ENCODE measurements around the gene RHEBL1. TPM values are rescaled to one million over a fixed set of nuclear protein-coding genes. Genes with fewer than 3 reads are reported as not detected.
A peak's percentile ranks its signal among the peaks of the same experiment; 100 is the strongest.

Gene RHEBL1
- polyA plus RNA-seq, 3 donors = 0.17 to 0.96 (median 0.50) TPM

DNA sequence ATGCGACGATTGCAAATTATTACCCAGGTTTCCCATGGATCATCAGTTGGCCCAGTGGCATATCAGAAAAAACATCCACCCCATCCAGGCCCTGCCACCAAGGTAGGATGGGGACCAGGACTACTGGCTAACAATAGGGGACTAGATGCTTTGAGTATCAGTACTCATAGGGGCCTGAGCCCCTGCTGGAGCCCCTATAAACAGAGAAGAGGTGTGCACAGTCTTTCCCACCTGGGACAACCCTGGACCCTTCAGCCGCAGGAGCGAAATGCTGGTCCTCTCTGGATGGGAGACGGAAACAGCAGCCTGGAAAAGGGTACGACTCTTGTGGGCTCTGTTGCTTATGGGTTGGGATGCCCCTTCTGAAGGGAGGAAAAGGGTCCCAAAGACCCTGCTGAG, 19.2 kb upstream of the RHEBL1 start:
- Histone ChIP-seq H3K9me3 (replicated peaks in 1 of 2; ENCODE audit: control insufficient read depth in 1 of 2, insufficient read depth in 1 of 2, low read length in 2 of 2) (peaks cover 0 to 33% of the 10 kb centered on the region in 2 donors), H3K4me2 (replicated peaks; ENCODE audit: extremely low read depth, low read length, poor library complexity, severe bottlenecking) (no peak overlapping the region), H3K27ac (ENCODE audit: low read depth in 1 of 2, low read length in 2 of 2) (no peak overlapping the region), H3K4me3 (replicated peaks in 1 of 3; ENCODE audit: low read depth in 2 of 3, low read length in 3 of 3) (no peak overlapping the region), H3K9ac (ENCODE audit: insufficient read depth, low read length, poor library complexity, severe bottlenecking) (no peak overlapping the region), H2AFZ (ENCODE audit: insufficient read depth, low read depth, low read length, poor library complexity, severe bottlenecking) (no peak overlapping the region), H3K27me3 (ENCODE audit: control insufficient read depth in 2 of 2, insufficient read depth in 2 of 2, low read length in 2 of 2) (peaks cover 56 to 71% of the 10 kb centered on the region in 2 donors), H3K79me2 (ENCODE audit: insufficient read depth, low read length) (no peaks in the 10 kb centered on the region), H3K36me3 (replicated peaks in 1 of 2; ENCODE audit: control insufficient read depth in 1 of 2, insufficient read depth in 2 of 2, low read length in 2 of 2) (no peaks in the 10 kb centered on the region), H3K4me1 (ENCODE audit: control insufficient read depth in 1 of 2, insufficient read depth in 2 of 2, low read length in 2 of 2) (peaks cover 39 to 47% of the 10 kb centered on the region in 2 donors), H4K20me1 (ENCODE audit: insufficient read depth, low read length) (peaks cover 5% of the 10 kb centered on the region)
- TF ChIP-seq, protein P1, sequence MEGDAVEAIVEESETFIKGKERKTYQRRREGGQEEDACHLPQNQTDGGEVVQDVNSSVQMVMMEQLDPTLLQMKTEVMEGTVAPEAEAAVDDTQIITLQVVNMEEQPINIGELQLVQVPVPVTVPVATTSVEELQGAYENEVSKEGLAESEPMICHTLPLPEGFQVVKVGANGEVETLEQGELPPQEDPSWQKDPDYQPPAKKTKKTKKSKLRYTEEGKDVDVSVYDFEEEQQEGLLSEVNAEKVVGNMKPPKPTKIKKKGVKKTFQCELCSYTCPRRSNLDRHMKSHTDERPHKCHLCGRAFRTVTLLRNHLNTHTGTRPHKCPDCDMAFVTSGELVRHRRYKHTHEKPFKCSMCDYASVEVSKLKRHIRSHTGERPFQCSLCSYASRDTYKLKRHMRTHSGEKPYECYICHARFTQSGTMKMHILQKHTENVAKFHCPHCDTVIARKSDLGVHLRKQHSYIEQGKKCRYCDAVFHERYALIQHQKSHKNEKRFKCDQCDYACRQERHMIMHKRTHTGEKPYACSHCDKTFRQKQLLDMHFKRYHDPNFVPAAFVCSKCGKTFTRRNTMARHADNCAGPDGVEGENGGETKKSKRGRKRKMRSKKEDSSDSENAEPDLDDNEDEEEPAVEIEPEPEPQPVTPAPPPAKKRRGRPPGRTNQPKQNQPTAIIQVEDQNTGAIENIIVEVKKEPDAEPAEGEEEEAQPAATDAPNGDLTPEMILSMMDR (IDR thresholded peaks at IDR 0.05) = no peak
- Mint-ChIP-seq H3K4me1 (peaks cover 44% of the 10 kb centered on the region), H3K27me3 (ENCODE audit: low read depth in 3 of 3) (peaks cover 67 to 80% (median 67%) of the 10 kb centered on the region in 3 donors), H3K9me3 (peaks cover 3 to 32% (median 9%) of the 10 kb centered on the region in 7 donors), H3K4me3 (peak overlapping the region in 1 of 2 donors; percentile 83), H3K36me3 (peaks cover 0 to 5% of the 10 kb centered on the region in 2 donors), H3K27ac (no peak overlapping the region)
- intact Hi-C loops (cut with micrococcal nuclease) = loop anchor here (2.0 to 5.0 kb wide), 2 partner anchors 146 to 148 kb away; no protein-coding TSS in a partner anchor
- DNase-seq = no peak
- 63% methylated on average over 6 of the region's 6 CpGs for WGBS (ENCODE audit: insufficient coverage)

- Histone ChIP-seq H2AFZ (ENCODE audit: insufficient read depth, low read depth, low read length, poor library complexity, severe bottlenecking) (peak overlapping the region; percentile 47), H3K9me3 (replicated peaks in 1 of 2; ENCODE audit: control insufficient read depth in 1 of 2, insufficient read depth in 1 of 2, low read length in 2 of 2) (peaks cover 0 to 32% of the 10 kb centered on the region in 2 donors), H3K4me1 (ENCODE audit: control insufficient read depth in 1 of 2, insufficient read depth in 2 of 2, low read length in 2 of 2) (peaks cover 39 to 42% of the 10 kb centered on the region in 2 donors), H3K4me3 (replicated peaks in 1 of 3; ENCODE audit: low read depth in 2 of 3, low read length in 3 of 3) (peak overlapping the region in 1 of 3 experiments; percentile 50), H3K79me2 (ENCODE audit: insufficient read depth, low read length) (no peaks in the 10 kb centered on the region), H4K20me1 (ENCODE audit: insufficient read depth, low read length) (peaks cover 5% of the 10 kb centered on the region), H3K36me3 (replicated peaks in 1 of 2; ENCODE audit: control insufficient read depth in 1 of 2, insufficient read depth in 2 of 2, low read length in 2 of 2) (no peaks in the 10 kb centered on the region), H3K9ac (ENCODE audit: insufficient read depth, low read length, poor library complexity, severe bottlenecking) (no peak overlapping the region), H3K27me3 (ENCODE audit: control insufficient read depth in 2 of 2, insufficient read depth in 2 of 2, low read length in 2 of 2) (peaks cover 50 to 65% of the 10 kb centered on the region in 2 donors), H3K27ac (ENCODE audit: low read depth in 1 of 2, low read length in 2 of 2) (no peak overlapping the region), H3K4me2 (replicated peaks; ENCODE audit: extremely low read depth, low read length, poor library complexity, severe bottlenecking) (peak overlapping the region; percentile 67)
- peak overlapping the region in 1 of 7 donors; percentile 20 for H3K27ac Mint-ChIP-seq
- peaks cover 61 to 75% (median 61%) of the 10 kb centered on the region in 3 donors for H3K27me3 Mint-ChIP-seq (ENCODE audit: low read depth in 3 of 3)
- H3K36me3 Mint-ChIP-seq = peaks cover 0 to 5% of the 10 kb centered on the region in 2 donors
- intact Hi-C loops (cut with micrococcal nuclease) = loop anchor here (2.0 to 5.0 kb wide), 2 partner anchors 146 to 149 kb away; no protein-coding TSS in a partner anchor
- TF ChIP-seq, protein P1 (IDR thresholded peaks at IDR 0.05) = peak; percentile 93
- H3K4me3 Mint-ChIP-seq = peak overlapping the region; percentile 47 to 83
- DNase-seq = peak; percentile 67 to 77 (median 71)
- peaks cover 39% of the 10 kb centered on the region for H3K4me1 Mint-ChIP-seq
- peaks cover 3 to 33% (median 9%) of the 10 kb centered on the region in 7 donors for H3K9me3 Mint-ChIP-seq
- under 1% methylated on average over 14 of the region's 18 CpGs for WGBS (ENCODE audit: insufficient coverage)
Measured at GRCh38 chr12:49088150-49088931, 18.6 kb upstream of the RHEBL1 start.
